IPS-20b (cell line): ENCODE results near the gene MPP1.
A peak's percentile ranks its signal among the peaks of the same experiment; 100 is the strongest.

ENCODE experiments used
- H3K27ac ChIP-seq: one replicate; pipeline ENCODE4 v1.5.1; 2013; ENCODE audit warnings: low read length
- H3K27me3 ChIP-seq: 2 replicates; pipeline ENCODE4 v1.6.1; 2013; ENCODE audit warnings: mild to moderate bottlenecking, low read length, inconsistent platforms; ENCODE audit not compliant: insufficient read depth
- H3K36me3 ChIP-seq: 2 replicates; pipeline ENCODE4 v1.6.1; 2013; ENCODE audit warnings: low read depth, mild to moderate bottlenecking, inconsistent platforms, low read length, moderate library complexity; ENCODE audit not compliant: insufficient read depth
- H3K4me1 ChIP-seq: 2 replicates; pipeline ENCODE4 v1.6.1; 2013; ENCODE audit warnings: mild to moderate bottlenecking, control low read depth, inconsistent platforms, low read length, moderate library complexity; ENCODE audit not compliant: insufficient read depth
- H3K4me3 ChIP-seq: 2 replicates; pipeline ENCODE4 v1.5.1; 2013; ENCODE audit warnings: mild to moderate bottlenecking, low read length, inconsistent platforms
- H3K9ac ChIP-seq: 2 replicates; pipeline ENCODE4 v1.6.1; 2013; ENCODE audit warnings: low read depth, mild to moderate bottlenecking, inconsistent platforms, low read length, moderate library complexity
- H3K9me3 ChIP-seq: 2 replicates; pipeline ENCODE4 v1.6.1; 2013; ENCODE audit warnings: mild to moderate bottlenecking, low read depth, low read length, inconsistent platforms; ENCODE audit not compliant: insufficient read depth

MPP1 gene

DNA sequence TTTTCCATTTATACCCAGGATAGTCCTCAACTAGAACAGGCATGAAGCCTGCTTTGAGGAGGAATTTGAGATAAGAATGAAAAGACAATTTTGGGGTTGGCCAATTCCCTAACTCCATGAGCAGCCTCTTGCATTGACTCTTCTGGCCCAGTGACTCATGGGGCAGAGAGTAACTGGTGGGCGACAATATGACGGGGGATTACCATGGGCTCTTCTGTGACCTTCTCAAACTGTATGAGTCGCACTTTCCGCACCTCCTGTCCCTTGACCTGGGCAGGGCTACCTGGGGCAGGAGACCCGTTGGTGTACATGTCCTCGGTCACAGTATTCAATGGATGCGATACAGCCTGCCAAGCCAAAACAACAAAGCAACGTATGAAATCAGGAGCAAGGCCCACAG lies 13.3 kb downstream of the MPP1 start:
- Histone ChIP-seq H3K4me3 (no peak overlapping the region), H3K9me3 (no peaks in the 10 kb centered on the region), H3K4me1 (no peaks in the 10 kb centered on the region), H3K36me3 (no peaks in the 10 kb centered on the region), H3K27me3 (peaks cover 6% of the 10 kb centered on the region; the same call in 1 of the 2 replicates), H3K27ac (no peak overlapping the region), H3K9ac (no peak overlapping the region)

DNA sequence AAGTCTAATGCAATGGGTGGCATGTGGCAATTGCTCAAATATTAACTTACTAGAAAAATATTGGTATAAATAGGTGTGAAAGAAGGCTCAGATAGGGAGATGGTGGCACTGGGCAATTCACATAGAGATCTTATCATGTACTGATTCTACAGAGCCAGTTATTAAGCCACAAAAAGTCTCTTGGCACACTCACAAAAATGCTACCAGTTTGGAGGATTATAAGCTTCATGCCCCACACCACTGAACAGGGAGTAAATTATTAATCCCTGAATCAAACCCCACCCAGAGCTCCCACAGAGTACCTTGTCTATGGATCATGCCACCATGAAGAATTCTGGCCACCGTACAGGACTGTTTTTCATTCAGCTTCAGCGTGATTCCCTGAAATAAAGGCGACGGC lies 13.8 kb downstream of the MPP1 start:
- no peak overlapping the region for H3K4me3 ChIP-seq
- H3K9ac ChIP-seq = no peak overlapping the region
- no peaks in the 10 kb centered on the region for H3K9me3 ChIP-seq
- H3K27ac ChIP-seq = no peak overlapping the region
- H3K27me3 ChIP-seq = peaks cover 1% of the 10 kb centered on the region; the same call in 1 of the 2 replicates
- no peaks in the 10 kb centered on the region for H3K4me1 ChIP-seq
- no peaks in the 10 kb centered on the region for H3K36me3 ChIP-seq

DNA sequence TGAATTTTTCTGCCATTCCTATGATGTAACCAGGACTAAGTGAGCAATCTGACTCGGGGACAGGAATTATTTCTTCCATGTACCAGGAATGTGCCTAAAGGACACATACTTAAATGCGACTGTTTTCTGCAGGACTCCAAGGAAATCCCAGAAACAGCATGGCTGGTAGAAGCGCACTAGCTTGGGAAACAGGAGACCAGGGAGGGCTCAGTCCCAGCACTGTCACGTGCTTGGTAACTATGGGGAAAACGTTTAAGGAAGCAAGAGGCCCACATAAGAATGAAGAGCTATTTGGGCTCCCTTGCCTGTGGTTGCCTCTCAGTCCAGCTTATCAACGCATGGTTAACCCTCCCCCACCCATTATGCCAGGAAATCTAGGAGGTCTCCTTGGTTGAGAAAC lies 19.6 kb downstream of the MPP1 start:
- H3K4me3 ChIP-seq = no peak overlapping the region
- no peak overlapping the region for H3K9ac ChIP-seq
- no peaks in the 10 kb centered on the region for H3K36me3 ChIP-seq
- H3K27ac ChIP-seq = no peak overlapping the region
- H3K9me3 ChIP-seq = no peaks in the 10 kb centered on the region
- no peaks in the 10 kb centered on the region for H3K4me1 ChIP-seq
- H3K27me3 ChIP-seq = no peaks in the 10 kb centered on the region

DNA sequence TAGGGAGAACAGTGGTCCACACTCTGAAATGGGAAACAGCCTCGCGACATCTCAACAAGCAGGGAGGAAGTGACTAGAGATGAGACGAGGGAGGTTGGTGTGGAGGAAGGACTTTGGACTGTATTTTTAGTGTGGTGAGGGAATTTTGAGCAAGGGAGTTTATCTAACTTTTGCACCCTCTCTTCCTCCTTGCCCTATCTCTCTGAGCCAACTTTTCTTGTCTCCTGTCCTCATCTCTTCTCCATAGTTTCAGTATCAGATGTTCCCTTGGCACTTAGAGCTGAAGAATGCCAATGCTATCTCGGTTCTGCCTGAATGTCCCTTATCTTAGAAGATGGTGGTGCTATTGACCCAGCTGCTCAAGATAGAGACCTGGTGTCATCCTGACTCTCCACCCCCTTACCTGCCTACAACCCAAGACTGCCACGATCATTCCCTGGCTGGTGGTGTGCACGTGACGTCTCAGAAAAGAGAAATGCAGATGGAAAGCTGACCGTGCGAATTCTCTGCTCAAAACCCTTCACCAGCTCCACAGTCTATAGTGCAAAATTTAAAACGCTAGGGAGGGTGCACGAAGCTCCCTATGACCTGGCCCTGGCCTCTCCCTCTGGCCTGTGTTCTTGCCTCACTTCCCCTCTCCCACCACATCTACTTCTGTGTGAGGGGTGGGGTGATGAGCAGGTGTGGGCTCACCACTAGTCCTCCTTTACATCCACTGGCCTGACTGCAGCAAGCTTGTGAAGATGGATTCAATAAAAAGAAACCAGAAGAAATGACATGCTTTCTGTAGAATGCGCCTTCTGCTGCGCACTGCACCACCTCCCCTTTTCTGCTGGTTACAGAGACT lies 20.9 kb downstream of the MPP1 start:
- Histone ChIP-seq H3K9me3 (no peaks in the 10 kb centered on the region), H3K4me3 (no peak overlapping the region), H3K27me3 (no peaks in the 10 kb centered on the region), H3K27ac (no peak overlapping the region), H3K36me3 (no peaks in the 10 kb centered on the region), H3K9ac (no peak overlapping the region), H3K4me1 (no peaks in the 10 kb centered on the region)

DNA sequence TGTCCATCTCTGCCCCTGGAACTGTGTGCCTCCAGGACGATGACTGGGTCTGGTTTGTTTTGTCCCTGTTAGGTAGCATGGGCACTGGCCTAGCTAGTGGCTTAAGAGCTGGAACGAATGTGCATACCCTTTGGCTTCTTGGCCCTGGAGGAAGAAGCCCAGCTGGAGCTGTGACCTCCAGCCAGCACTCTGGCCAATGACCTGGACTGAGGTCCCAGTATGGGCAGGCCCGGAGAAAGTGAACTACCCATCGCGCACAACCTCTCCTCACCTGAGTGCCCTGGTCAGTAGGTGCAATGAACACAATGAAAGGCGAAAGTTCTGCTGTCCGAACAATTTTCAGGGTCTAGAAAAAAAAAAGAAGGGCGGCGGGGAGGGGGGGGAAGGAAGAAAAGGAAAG lies 24.3 kb downstream of the MPP1 start:
- H3K27me3 ChIP-seq = no peaks in the 10 kb centered on the region
- H3K4me3 ChIP-seq = no peak overlapping the region
- H3K27ac ChIP-seq = no peak overlapping the region
- no peak overlapping the region for H3K9ac ChIP-seq
- no peaks in the 10 kb centered on the region for H3K9me3 ChIP-seq
- H3K4me1 ChIP-seq = no peaks in the 10 kb centered on the region
- peaks cover 27% of the 10 kb centered on the region for H3K36me3 ChIP-seq

DNA sequence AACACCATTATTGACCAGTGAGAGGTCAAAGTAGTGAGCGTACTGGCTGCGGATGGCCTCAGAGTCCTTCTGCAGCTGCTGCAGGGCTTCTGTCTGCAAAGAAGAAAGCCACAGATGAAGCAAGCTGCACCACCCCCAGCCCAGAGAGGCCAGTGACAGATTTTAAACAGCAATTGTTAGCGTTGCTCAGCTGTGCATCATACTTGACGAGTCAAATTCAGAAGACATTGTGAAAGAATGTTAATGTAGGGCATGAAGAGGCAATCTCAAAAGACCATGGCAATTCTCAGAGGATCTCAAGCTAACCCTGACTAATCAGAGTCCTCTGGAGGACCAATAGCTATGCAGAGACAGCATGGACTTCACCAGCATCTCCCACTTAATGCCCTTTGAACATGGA lies 26.0 kb downstream of the MPP1 start:
- no peak overlapping the region for H3K27ac ChIP-seq
- peaks cover 44% of the 10 kb centered on the region for H3K36me3 ChIP-seq
- H3K9ac ChIP-seq = no peak overlapping the region
- H3K4me1 ChIP-seq = no peaks in the 10 kb centered on the region
- no peaks in the 10 kb centered on the region for H3K27me3 ChIP-seq
- no peaks in the 10 kb centered on the region for H3K9me3 ChIP-seq
- H3K4me3 ChIP-seq = no peak overlapping the region

DNA sequence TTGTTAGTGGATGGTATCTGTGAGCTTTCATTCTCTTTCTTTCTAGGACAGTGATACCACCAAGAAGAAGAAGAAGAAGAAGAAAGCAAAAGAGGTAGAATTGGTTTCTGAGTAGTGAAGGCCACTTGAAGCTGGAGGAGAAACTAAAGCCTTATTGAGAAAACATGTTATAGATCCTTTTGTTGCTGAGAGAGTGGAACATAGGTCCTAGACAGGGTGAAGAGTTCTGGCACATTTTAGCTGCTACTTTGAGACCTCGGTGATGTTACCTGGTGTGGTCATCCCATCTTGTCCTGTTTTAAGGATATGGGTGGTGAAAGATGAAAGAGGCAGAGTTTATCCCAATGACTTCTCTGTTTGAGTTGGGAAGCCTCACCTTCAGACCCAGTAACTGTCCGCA lies 28.5 kb downstream of the MPP1 start:
- Histone ChIP-seq H3K9ac (no peak overlapping the region), H3K36me3 (peaks cover 62% of the 10 kb centered on the region), H3K4me1 (no peaks in the 10 kb centered on the region), H3K9me3 (no peaks in the 10 kb centered on the region), H3K4me3 (no peak overlapping the region), H3K27me3 (no peaks in the 10 kb centered on the region), H3K27ac (no peak overlapping the region)

DNA sequence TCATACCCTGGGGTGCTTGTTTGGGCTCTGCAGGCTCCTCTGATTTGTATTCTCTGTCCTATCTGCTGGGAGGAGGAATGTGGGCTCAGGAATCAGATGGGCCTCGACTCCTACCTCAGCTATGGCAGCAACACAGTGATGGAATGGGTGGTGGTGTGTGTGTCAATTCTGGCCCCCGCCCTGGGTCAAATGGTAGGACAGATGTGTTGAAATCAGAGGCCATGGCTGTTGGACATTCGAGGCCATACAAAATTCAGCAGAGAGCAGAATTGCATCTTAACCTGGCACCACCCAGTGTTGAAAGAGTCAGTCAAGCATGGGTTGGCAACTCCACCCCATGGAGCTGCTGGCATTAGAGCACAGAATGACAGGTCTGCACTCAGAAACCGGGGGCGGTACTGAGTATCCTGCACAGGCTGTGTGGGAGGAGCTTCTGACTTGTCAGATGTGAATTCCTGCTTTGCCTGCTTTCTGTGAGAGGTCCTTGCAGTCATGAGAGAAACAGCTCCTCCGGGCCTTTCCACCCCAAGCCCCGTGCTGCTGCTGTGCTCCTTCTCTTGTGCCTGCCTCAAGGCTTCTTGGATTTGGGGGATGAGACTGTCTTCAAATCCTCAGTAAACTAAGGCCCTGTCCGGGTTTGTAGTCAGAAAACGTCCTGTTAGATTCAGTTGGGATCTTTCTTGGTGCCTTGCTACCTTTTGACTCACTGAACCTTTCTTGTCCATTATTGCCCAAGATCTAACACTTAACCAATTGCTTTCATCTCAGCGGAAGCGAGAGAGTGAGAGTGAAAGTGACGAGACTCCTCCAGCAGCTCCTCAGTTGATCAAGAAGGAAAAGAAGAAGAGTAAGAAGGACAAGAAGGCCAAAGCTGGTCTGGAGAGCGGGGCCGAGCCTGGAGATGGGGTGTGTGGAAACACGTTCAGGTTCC lies 29.6 kb downstream of the MPP1 start:
- Histone ChIP-seq H3K9me3 (no peaks in the 10 kb centered on the region), H3K9ac (no peak overlapping the region), H3K4me1 (no peaks in the 10 kb centered on the region), H3K36me3 (peaks cover 73% of the 10 kb centered on the region), H3K27me3 (no peaks in the 10 kb centered on the region), H3K4me3 (no peak overlapping the region), H3K27ac (no peak overlapping the region)

DNA sequence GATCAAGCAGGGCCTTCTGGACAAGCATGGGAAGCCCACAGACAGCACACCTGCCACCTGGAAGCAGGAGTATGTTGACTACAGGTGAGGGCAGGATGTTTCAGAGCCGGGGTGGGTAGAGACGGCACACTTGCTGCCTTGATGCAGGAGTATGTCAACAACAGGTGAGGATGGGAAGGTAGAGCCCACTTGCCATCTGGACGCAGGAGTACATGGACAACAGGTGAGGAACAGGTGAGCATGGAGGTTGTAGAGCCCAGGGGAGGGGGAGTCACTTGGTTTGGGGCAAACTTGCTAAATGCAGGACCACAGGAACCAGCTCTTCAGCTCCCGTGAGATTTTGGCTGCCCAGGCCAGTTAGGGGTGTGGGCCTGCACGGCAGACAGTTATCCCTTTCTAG lies 30.7 kb downstream of the MPP1 start:
- Histone ChIP-seq H3K36me3 (peaks cover 82% of the 10 kb centered on the region), H3K4me1 (no peaks in the 10 kb centered on the region), H3K9me3 (no peaks in the 10 kb centered on the region), H3K9ac (no peak overlapping the region), H3K27me3 (no peaks in the 10 kb centered on the region), H3K4me3 (no peak overlapping the region), H3K27ac (no peak overlapping the region)

DNA sequence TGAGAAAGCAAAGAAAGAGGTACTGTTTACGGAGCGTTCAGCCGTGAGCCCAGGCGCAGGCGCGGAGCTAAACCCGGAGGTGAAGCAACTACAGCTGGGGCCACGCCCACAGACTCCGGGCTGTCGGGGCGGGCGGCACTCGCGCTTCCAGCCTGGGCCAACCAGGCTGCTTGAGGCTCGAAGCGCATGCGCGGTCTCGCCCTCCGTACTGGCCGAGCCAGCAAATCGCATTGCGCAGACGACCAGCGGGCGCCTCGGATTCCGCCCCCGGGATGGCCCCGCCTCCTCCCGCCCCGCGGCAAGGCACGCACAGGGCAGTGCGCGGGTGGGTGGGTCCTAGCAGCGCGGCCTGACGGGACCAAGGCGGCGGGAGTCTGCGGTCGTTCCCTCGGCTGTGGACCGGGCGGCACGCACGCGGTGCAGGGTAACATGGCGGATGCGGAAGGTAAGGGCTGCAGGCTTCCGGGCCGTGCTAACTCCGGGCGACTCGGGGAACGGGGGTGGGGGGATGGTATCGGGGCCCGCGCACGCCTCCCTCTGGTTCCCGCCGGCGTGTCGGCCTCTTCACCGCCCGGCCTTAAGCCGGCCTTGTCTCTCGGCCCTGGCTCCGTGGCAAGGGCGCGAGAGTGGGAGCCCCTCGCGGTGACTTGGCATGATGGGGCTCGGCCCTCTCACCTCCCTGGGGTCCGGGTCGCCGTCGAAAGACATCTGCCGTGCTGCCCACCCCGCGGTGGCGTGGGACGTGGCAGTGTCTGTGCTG lies 42.6 kb downstream of the MPP1 start, which contains the start of gene DKC1:
Gene DKC1, plus strand, starts transcription at position 328 of the 760 bp plus-strand sequence. Its CDS starts 102 bp downstream, at position 430.
- Histone ChIP-seq H3K9me3 (no peaks in the 10 kb centered on the region), H3K9ac (peak within 1 kb of the TSS; percentile 91), H3K27ac (peak within 1 kb of the TSS; percentile 94), H3K27me3 (no peaks in the 10 kb centered on the region), H3K4me1 (no peaks in the 10 kb centered on the region; the same call in 1 of the 2 replicates), H3K36me3 (peaks cover 33% of the 10 kb centered on the region), H3K4me3 (peak within 1 kb of the TSS; percentile 95)

DNA sequence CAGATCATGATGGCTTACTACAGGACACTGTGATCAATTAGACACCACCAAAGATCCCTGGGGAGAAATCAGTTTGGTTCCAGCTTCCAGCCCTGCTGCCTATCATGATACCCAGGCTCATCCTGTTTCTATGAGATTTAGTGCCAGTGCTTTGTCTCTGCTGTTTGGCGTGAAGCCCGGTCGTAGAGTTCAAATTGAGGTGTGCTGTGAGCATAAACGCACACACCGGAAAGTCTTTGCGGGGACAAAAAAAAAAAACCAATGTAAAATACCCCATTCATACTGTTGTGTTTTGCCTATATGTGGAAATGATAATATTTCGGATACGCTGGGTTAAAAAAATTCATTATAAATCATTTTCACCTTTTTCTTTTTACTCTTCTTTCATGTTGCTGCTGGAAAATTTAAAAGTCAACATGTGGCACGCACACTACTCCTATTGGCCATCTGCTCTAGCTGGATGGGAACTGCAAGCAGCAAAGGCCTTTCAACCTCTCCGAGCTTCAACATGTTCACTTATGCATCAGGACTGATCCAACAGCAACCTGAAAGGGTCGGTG lies 43.2 kb downstream of the MPP1 start:
- Histone ChIP-seq H3K27me3 (no peaks in the 10 kb centered on the region), H3K36me3 (peaks cover 26% of the 10 kb centered on the region), H3K27ac (peak overlapping the region; percentile 94), H3K9me3 (no peaks in the 10 kb centered on the region), H3K4me1 (no peaks in the 10 kb centered on the region; the same call in 1 of the 2 replicates), H3K9ac (peak overlapping the region; percentile 88; the same call in 1 of the 2 replicates), H3K4me3 (peak overlapping the region; percentile 95)
